Measurements from ENCODE around the gene PLXNC1.

DNA sequence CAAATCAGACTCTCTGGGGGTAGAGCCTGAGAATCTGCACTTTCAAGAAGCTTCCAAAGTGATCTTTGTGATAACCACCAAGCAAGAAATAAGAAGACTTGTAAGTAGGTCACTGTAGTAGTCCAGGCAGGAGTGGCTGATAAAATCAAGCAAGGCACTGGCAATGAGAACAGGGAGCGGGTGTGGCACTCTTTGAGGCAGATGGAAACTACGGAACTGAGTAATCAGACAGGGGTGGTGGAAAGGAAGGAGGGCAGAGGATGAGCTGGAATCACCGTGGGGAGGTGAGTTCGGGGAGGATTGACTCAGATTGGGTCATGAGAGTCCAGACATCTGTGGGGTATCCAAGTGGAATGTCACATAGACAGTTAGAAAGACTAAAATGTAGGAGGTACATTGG is 44.4 kb upstream of the PLXNC1 start:
- TF ChIP-seq POLR2A (IDR thresholded peaks at IDR 0.05) (no peak), CTCF (IDR thresholded peaks at IDR 0.05) (no peak)
